ENCODE data around the gene ARHGEF38.
A peak's percentile ranks its signal among the peaks of the same experiment; 100 is the strongest.

ARHGEF38 gene

GRCh38 chr4:105547769-105548168 lies 4.7 kb upstream of the ARHGEF38 start:
- Histone ChIP-seq H3K27ac (no peak overlapping the region), H3K36me3 (replicated peaks) (no peaks in the 10 kb centered on the region), H3K4me3 (ENCODE audit: low read depth, low read length) (no peak overlapping the region), H3K27me3 (replicated peaks) (no peaks in the 10 kb centered on the region)
- no peak for DNase-seq
- in situ Hi-C loops (cut with HindIII; ENCODE audit: low pct_ligation_motif_present, low sequenced_read_pairs), result no loop called here
- TF ChIP-seq CTCF (IDR thresholded peaks at IDR 0.05; ENCODE audit: low read depth, low read length, missing control alignments), result no peak

GRCh38 chr4:105548483-105548882 lies 3.9 kb upstream of the ARHGEF38 start:
- in situ Hi-C loops (cut with HindIII; ENCODE audit: low pct_ligation_motif_present, low sequenced_read_pairs), result no loop called here
- no peak for TF ChIP-seq CTCF (IDR thresholded peaks at IDR 0.05; ENCODE audit: low read depth, low read length, missing control alignments)

GRCh38 chr4:105550641-105551040 lies 1.8 kb upstream of the ARHGEF38 start:
- in situ Hi-C loops (cut with HindIII; ENCODE audit: low pct_ligation_motif_present, low sequenced_read_pairs), result no loop called here
- H3K4me3 ChIP-seq (ENCODE audit: low read depth, low read length), result no peak overlapping the region
- no peaks in the 10 kb centered on the region for H3K36me3 ChIP-seq (replicated peaks)
- H3K27ac ChIP-seq, result no peak overlapping the region
- DNase-seq, result no peak
- TF ChIP-seq CTCF (IDR thresholded peaks at IDR 0.05; ENCODE audit: low read depth, low read length, missing control alignments), result no peak
- H3K27me3 ChIP-seq (replicated peaks), result no peaks in the 10 kb centered on the region

More at GRCh38 chr4:105548483-105548882, 3.9 kb upstream of the ARHGEF38 start:
- no peak overlapping the region for H3K27ac ChIP-seq
- no peaks in the 10 kb centered on the region for H3K27me3 ChIP-seq (replicated peaks)
- no peak overlapping the region for H3K4me3 ChIP-seq (ENCODE audit: low read depth, low read length)
- peak; percentile 66 for DNase-seq
- H3K36me3 ChIP-seq (replicated peaks), result no peaks in the 10 kb centered on the region

- in situ Hi-C loops (cut with HindIII; ENCODE audit: low pct_ligation_motif_present, low sequenced_read_pairs), result no loop called here
- no peak overlapping the region for H3K4me3 ChIP-seq (ENCODE audit: low read depth, low read length)
- no peak for TF ChIP-seq CTCF (IDR thresholded peaks at IDR 0.05; ENCODE audit: low read depth, low read length, missing control alignments)
Observed at GRCh38 chr4:105555409-105555808, 3.0 kb downstream of the ARHGEF38 start.

GRCh38 chr4:105556206-105556605 lies 3.8 kb downstream of the ARHGEF38 start:
- in situ Hi-C loops (cut with HindIII; ENCODE audit: low pct_ligation_motif_present, low sequenced_read_pairs), result no loop called here
- TF ChIP-seq CTCF (IDR thresholded peaks at IDR 0.05; ENCODE audit: low read depth, low read length, missing control alignments), result no peak
- Histone ChIP-seq H3K27ac (no peak overlapping the region), H3K4me3 (ENCODE audit: low read depth, low read length) (no peak overlapping the region), H3K27me3 (replicated peaks) (no peaks in the 10 kb centered on the region), H3K36me3 (replicated peaks) (no peaks in the 10 kb centered on the region)
- no peak for DNase-seq

More at GRCh38 chr4:105555409-105555808, 3.0 kb downstream of the ARHGEF38 start:
- H3K36me3 ChIP-seq (replicated peaks), result no peaks in the 10 kb centered on the region
- DNase-seq, result no peak
- H3K27me3 ChIP-seq (replicated peaks), result no peaks in the 10 kb centered on the region
- no peak overlapping the region for H3K27ac ChIP-seq

- no peak overlapping the region for H3K4me3 ChIP-seq (ENCODE audit: low read depth, low read length)
- no peak for TF ChIP-seq CTCF (IDR thresholded peaks at IDR 0.05; ENCODE audit: low read depth, low read length, missing control alignments)
- no peaks in the 10 kb centered on the region for H3K27me3 ChIP-seq (replicated peaks)
- H3K36me3 ChIP-seq (replicated peaks), result no peaks in the 10 kb centered on the region
- no peak for DNase-seq
- no peak overlapping the region for H3K27ac ChIP-seq
- in situ Hi-C loops (cut with HindIII; ENCODE audit: low pct_ligation_motif_present, low sequenced_read_pairs), result no loop called here
Observed at GRCh38 chr4:105558277-105558676, 5.9 kb downstream of the ARHGEF38 start.

All from brain microvascular endothelial cell (primary cell).